NCI-H82 treated with DMSO at 0.1 percent for 48 hours (cell line): Measurements from ENCODE around the gene NSG1.
"Not testable (repeated sequence)": the region's sequence is repeated elsewhere in the genome, so short reads cannot be mapped to it uniquely, and the experiment has no call there.

Source experiments
- DNase-seq: peaks from one replicate; lab custom pipeline; 2025; ENCODE audit not compliant: unreplicated experiment; lab: John Stamatoyannopoulos, UW

NSG1 gene

DNA sequence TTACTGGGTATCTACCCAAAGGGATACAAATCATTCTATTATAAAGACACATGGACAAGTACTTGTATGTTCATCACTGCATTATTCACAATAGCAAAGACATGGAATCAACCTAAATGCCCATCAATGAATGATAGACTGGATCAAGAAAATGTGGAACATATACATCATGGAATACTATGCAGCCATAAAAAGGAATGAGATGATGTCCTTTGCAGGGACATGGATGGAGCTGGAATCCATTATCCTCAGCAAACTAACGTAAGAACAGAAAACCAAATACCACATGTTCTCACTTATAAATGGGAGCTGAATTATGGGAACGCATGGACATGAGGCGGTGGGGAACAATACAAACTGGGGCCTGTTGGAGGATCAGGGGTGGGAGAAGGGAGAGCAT is 78.3 kb downstream of the NSG1 start:
- not testable (repeated sequence) for DNase-seq
